GM12878 (cell line): ENCODE results near the gene H2BK1. TPM values are rescaled to one million over a fixed set of nuclear protein-coding genes. Genes with fewer than 3 reads are reported as not detected.

Experiments
- ATAC-seq: fragments of 200-7000 bp; cut with Tn5 transposase; 3 replicates; pipeline ENCODE4 v1.9.1; 2020; ENCODE audit warnings: mild to moderate bottlenecking, moderate library complexity
- BruUV-seq: library from RNA; stranded (reverse); fragments of 400-500 nt; replicated peaks from 2 replicates; lab custom pipeline; 2021; lab: Mats Ljungman, UMichigan
- CTCF ChIA-PET: fragments of 300-600 bp; sonication (Branson Sonifier 250); formaldehyde crosslinking; extraction: SDS; loops from one replicate; lab custom pipeline; 2021; ENCODE audit warnings: inconsistent platforms; lab: Yijun Ruan, JAX
- POLR2A ChIA-PET: fragments of 350-600 bp; formaldehyde crosslinking; extraction: SDS; loops from one replicate; lab custom pipeline; 2021; ENCODE audit warnings: inconsistent platforms; lab: Charles Lee
- RAD21 ChIA-PET: fragments of 300-600 bp; sonication (Branson Sonifier 250); formaldehyde crosslinking; loops from one replicate; lab custom pipeline; 2023; ENCODE audit warnings: antibody characterized with exemption; ENCODE audit not compliant: unreplicated experiment; lab: Charles Lee
- SMC1A ChIA-PET: fragments of 300-600 bp; sonication (Branson Sonifier 250); formaldehyde crosslinking; loops from one replicate; lab custom pipeline; 2023; ENCODE audit not compliant: unreplicated experiment, uncharacterized antibody; lab: Charles Lee
- DNase-seq: peaks from one replicate; pipeline ENCODE4 v3.0.0-alpha.2; 2011; ENCODE audit warnings: low read depth, low spot score
- FAIRE-seq: peaks from 3 replicates; lab custom pipeline; 2011; peaks lifted over from hg19 to GRCh38; lab: Jason Lieb, UNC
- H2AFZ ChIP-seq: 2 replicates; pipeline ENCODE4 v1.6.0; 2011; ENCODE audit warnings: low read depth, low read length, control low read depth; ENCODE audit not compliant: control insufficient read depth
- H3K27ac ChIP-seq: 2 replicates; pipeline ENCODE4 v1.5.1; 2011; ENCODE audit warnings: control low read depth; ENCODE audit not compliant: control insufficient read depth, insufficient read depth
- H3K27me3 ChIP-seq, 2 experiments: replicated peaks in 1 of 2; 2 replicates each; pipeline versions ENCODE4 v1.6.0 to v1.6.1; 2011; ENCODE audit warnings: low read length in 1 of 2; ENCODE audit not compliant: control insufficient read depth in 2 of 2, insufficient read depth in 2 of 2
- H3K36me3 ChIP-seq, 2 experiments: 2 replicates each; pipeline ENCODE4 v1.5.1; 2011; ENCODE audit warnings: low read length in 1 of 2; ENCODE audit not compliant: control insufficient read depth in 2 of 2, insufficient read depth in 2 of 2
- H3K4me1 ChIP-seq: 2 replicates; pipeline ENCODE4 v1.6.1; 2011; ENCODE audit warnings: mild to moderate bottlenecking, low read length, moderate library complexity, mixed read lengths; ENCODE audit not compliant: control insufficient read depth, insufficient read depth
- H3K4me2 ChIP-seq: 2 replicates; pipeline ENCODE4 v1.6.0; 2011; ENCODE audit warnings: control low read depth; ENCODE audit not compliant: control insufficient read depth, insufficient read depth
- H3K4me3 ChIP-seq: fragments of 200-600 bp; sonication (generic); 2 replicates; pipeline ENCODE4 v1.5.1; 2016
- H3K79me2 ChIP-seq: 2 replicates; pipeline ENCODE4 v1.6.0; 2011; ENCODE audit warnings: low read length; ENCODE audit not compliant: control insufficient read depth, insufficient read depth
- H3K9ac ChIP-seq: 2 replicates; pipeline ENCODE4 v1.8.0; 2011; ENCODE audit warnings: low read length, control low read depth, mixed read lengths; ENCODE audit not compliant: control insufficient read depth, insufficient read depth
- H3K9me3 ChIP-seq: replicated peaks from 3 replicates; pipeline ENCODE4 v1.5.1; 2011; ENCODE audit warnings: mild to moderate bottlenecking, low read length; ENCODE audit not compliant: control insufficient read depth, insufficient read depth
- H4K20me1 ChIP-seq: 2 replicates; pipeline ENCODE4 v1.6.0; 2011; ENCODE audit not compliant: control insufficient read depth, insufficient read depth
- CREM ChIP-seq: IDR thresholded peaks from 2 replicates; pipeline ENCODE4 v1.6.1; 2014; ENCODE audit warnings: antibody characterized with exemption, low read depth
- EGR1 ChIP-seq, 2 experiments: IDR thresholded peaks; 1 replicate in 1 of 2; 2 replicates in 1 of 2; pipeline ENCODE4 v1.6.1; 2011 to 2012; ENCODE audit warnings: low read depth in 2 of 2, low read length in 2 of 2, borderline replicate concordance in 1 of 2, mild to moderate bottlenecking in 1 of 2, moderate library complexity in 1 of 2
- ELK1 ChIP-seq: IDR thresholded peaks from 2 replicates; pipeline ENCODE4 v1.6.1; 2012; ENCODE audit warnings: low read depth, low read length, improper control_type of control experiment
- ESRRA ChIP-seq: IDR thresholded peaks from 2 replicates; pipeline ENCODE4 v1.6.1; 2012; ENCODE audit warnings: mild to moderate bottlenecking, low read length, improper control_type of control experiment
- EZH2 ChIP-seq: IDR thresholded peaks from 2 replicates; pipeline ENCODE4 v1.6.1; 2012; ENCODE audit warnings: low read depth, mild to moderate bottlenecking, control low read depth, inconsistent platforms, low read length, borderline replicate concordance; ENCODE audit not compliant: control insufficient read depth
- IKZF2 ChIP-seq, 2 experiments: fragments of 450-650 bp; IDR thresholded peaks; 2 replicates each; pipeline ENCODE4 v1.6.1; 2017; ENCODE audit warnings: mild to moderate bottlenecking in 2 of 2, moderate library complexity in 2 of 2
- IRF3 ChIP-seq: fragments of 450-650 bp; IDR thresholded peaks from 2 replicates; pipeline ENCODE4 v1.6.1; 2014; ENCODE audit warnings: mild to moderate bottlenecking
- MEF2A ChIP-seq: IDR thresholded peaks from 2 replicates; pipeline ENCODE4 v1.6.1; 2011; ENCODE audit warnings: low read depth, mild to moderate bottlenecking, low read length, moderate library complexity; ENCODE audit not compliant: insufficient read depth
- NR2C2 ChIP-seq: IDR thresholded peaks from 2 replicates; pipeline ENCODE4 v1.6.1; 2011; ENCODE audit warnings: borderline replicate concordance, low read depth; ENCODE audit not compliant: control insufficient read depth, insufficient read length
- RAD21 ChIP-seq: IDR thresholded peaks from 2 replicates; pipeline ENCODE4 v1.6.1; 2011; ENCODE audit warnings: mild to moderate bottlenecking, low read depth, low read length, moderate library complexity; ENCODE audit not compliant: insufficient read depth
- TBL1XR1 ChIP-seq: IDR thresholded peaks from 2 replicates; pipeline ENCODE4 v1.6.1; 2012; ENCODE audit warnings: low read depth, low read length, improper control_type of control experiment
- ZBTB40 ChIP-seq: fragments of 450-650 bp; IDR thresholded peaks from 2 replicates; pipeline ENCODE4 v1.6.1; 2016; ENCODE audit warnings: mild to moderate bottlenecking, moderate library complexity, borderline replicate concordance
- WGBS: methylation state at CpG from one replicate; pipeline ENCODE4 v1.1.6; 2016; ENCODE audit warnings: low lambda C conversion rate; ENCODE audit not compliant: insufficient replicate concordance, insufficient coverage; ENCODE audit errors: missing lambda C conversion rate; 5-methylcytosine and 5-hydroxymethylcytosine counted together
- in situ Hi-C: fragments of 300-500 bp; cut with MboI; formaldehyde crosslinking; loops from 9 replicates; pipeline ENCODE4 v1.14.3; 2018; ENCODE audit warnings: mixed read lengths
- intact Hi-C: fragments of 100-400 bp; cut with micrococcal nuclease; formaldehyde crosslinking; loops from one replicate; pipeline ENCODE4 v1.14.2; 2022; ENCODE audit not compliant: unreplicated experiment
- polyA plus RNA-seq, 11 experiments: library from polyadenylated mRNA; depleted of rRNA in 4 of 11; unstranded in 6 of 11; stranded (reverse) in 5 of 11; fragments of >200 nt; fragmentation: Nextera tagmentation in 4 of 11; fragmentation: Illumina TruSeq in 1 of 11; extraction: Ambion mirVana in 4 of 11; extraction: Trizol in 1 of 11; gene quantifications; 1 replicate in 1 of 11; 2 replicates in 10 of 11; pipeline versions ENCODE4 v1.2.1 to v1.2.3, GENCODE V29; 2011 to 2016; ENCODE audit warnings: inconsistent platforms in 2 of 11, missing spikeins in 2 of 11, low read depth in 1 of 11
- total RNA-seq, 4 experiments: library from RNA; depleted of rRNA in 3 of 4; stranded (reverse); fragments of >200 nt in 3 of 4; fragmentation: Illumina TruSeq in 1 of 4; extraction: Trizol in 1 of 4; gene quantifications; 2 replicates each; pipeline versions ENCODE4 v1.2.1 to v1.2.3, GENCODE V29; 2013 to 2021

H2BK1 gene
- total and polyA plus RNA-seq, 10 of the 15 experiments (the other 5 are each of a cell fraction or from before 2014, with no cell fraction given): 0.54 TPM; not detected in 9

GRCh38 chr7:151252961-151253711, 42.8 kb upstream of the H2BK1 start (continued):
- TF ChIP-seq ELK1 (no peak), IRF3 (no peak), RAD21 (no peak), TBL1XR1 (no peak), ESRRA (no peak), MEF2A (no peak), NR2C2 (no peak), EZH2 (no peak)
- TF ChIP-seq, all 136 proteins: peak for 0

- ChIA-PET SMC1A (no interaction called here), RAD21 (no interaction called here), POLR2A (no interaction called here), CTCF (interaction anchor here (1.0 kb wide), 1 partner anchor 8 kb away, joined by 3 read pairs; no protein-coding TSS in a partner anchor)
- no peaks in the 10 kb centered on the region for H3K36me3 ChIP-seq
- ATAC-seq: no peak
- H3K79me2 ChIP-seq: no peaks in the 10 kb centered on the region
- no peak for FAIRE-seq
- 50% methylated on average over 8 of the region's 9 CpGs for whole genome bisulfite sequencing
- no peak overlapping the region for H3K27ac ChIP-seq
- no peak overlapping the region for H3K4me3 ChIP-seq
- no peaks in the 10 kb centered on the region for H3K9me3 ChIP-seq
- H3K4me1 ChIP-seq: no peaks in the 10 kb centered on the region
- no peak for DNase-seq
- H3K27me3 ChIP-seq: peaks cover 20 to 22% of the 10 kb centered on the region in 2 experiments
- BruUV-seq: no TSS peak
- H3K9ac ChIP-seq: no peak overlapping the region
- in situ Hi-C loops: no loop called here
- no peaks in the 10 kb centered on the region for H4K20me1 ChIP-seq
- H3K4me2 ChIP-seq: no peak overlapping the region
- H2AFZ ChIP-seq: no peak overlapping the region
- TF ChIP-seq IRF3 (no peak), IKZF2 (IDR thresholded peaks at IDR 0.05) (no peak), CREM (no peak), EGR1 (IDR thresholded peaks at IDR 0.05; ENCODE audit: borderline replicate concordance in 1 of 2, low read depth in 2 of 2, low read length in 2 of 2) (no peak), ZBTB40 (no peak), RAD21 (no peak)
- TF ChIP-seq, all 136 proteins: peak for 0
- intact Hi-C loops: no loop called here
Observed at GRCh38 chr7:151252561-151252835, 42.2 kb upstream of the H2BK1 start.
